ENCODE results near the gene OR2A42.
"Not testable (repeated sequence)": the region's sequence is repeated elsewhere in the genome, so short reads cannot be mapped to it uniquely, and the experiment has no call there.

DNA sequence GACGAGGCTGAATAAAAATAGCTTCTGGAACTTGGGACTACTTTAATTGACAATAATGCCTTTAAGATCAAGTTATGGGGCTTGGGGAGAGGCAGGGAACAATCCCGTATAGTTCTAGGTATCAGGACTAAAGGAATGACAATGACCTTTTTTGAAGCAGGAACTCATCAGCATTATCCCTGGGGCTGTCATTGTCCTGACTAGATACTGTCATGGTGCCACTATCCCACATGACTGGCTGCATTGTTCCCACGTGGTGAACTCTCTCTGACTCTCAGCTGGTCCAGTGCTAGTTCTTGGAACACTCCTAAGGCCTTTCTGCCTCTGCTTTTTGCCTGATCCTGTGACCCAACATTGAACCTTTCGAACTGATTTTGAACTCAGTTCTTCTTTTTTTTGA is 40.5 kb downstream of the OR2A42 start:
- not testable (repeated sequence) for TF ChIP-seq RARB (CRISPR knock-in tag; IDR thresholded peaks at IDR 0.05); ZNF565 (CRISPR knock-in tag; conservative IDR thresholded peaks at IDR 0.05; ENCODE audit: low read depth); TOX (CRISPR knock-in tag; IDR thresholded peaks at IDR 0.05; ENCODE audit: borderline replicate concordance); ZFP3 (CRISPR knock-in tag; IDR thresholded peaks at IDR 0.05); ISL1 (CRISPR knock-in tag; IDR thresholded peaks at IDR 0.05); ARNTL (CRISPR knock-in tag; IDR thresholded peaks at IDR 0.05; ENCODE audit: borderline replicate concordance, low read depth)
- TF ChIP-seq, protein P1, sequence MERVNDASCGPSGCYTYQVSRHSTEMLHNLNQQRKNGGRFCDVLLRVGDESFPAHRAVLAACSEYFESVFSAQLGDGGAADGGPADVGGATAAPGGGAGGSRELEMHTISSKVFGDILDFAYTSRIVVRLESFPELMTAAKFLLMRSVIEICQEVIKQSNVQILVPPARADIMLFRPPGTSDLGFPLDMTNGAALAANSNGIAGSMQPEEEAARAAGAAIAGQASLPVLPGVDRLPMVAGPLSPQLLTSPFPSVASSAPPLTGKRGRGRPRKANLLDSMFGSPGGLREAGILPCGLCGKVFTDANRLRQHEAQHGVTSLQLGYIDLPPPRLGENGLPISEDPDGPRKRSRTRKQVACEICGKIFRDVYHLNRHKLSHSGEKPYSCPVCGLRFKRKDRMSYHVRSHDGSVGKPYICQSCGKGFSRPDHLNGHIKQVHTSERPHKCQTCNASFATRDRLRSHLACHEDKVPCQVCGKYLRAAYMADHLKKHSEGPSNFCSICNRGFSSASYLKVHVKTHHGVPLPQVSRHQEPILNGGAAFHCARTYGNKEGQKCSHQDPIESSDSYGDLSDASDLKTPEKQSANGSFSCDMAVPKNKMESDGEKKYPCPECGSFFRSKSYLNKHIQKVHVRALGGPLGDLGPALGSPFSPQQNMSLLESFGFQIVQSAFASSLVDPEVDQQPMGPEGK (CRISPR knock-in tag; IDR thresholded peaks at IDR 0.05; ENCODE audit: borderline replicate concordance) = not testable (repeated sequence)
- TF ChIP-seq, protein P2, sequence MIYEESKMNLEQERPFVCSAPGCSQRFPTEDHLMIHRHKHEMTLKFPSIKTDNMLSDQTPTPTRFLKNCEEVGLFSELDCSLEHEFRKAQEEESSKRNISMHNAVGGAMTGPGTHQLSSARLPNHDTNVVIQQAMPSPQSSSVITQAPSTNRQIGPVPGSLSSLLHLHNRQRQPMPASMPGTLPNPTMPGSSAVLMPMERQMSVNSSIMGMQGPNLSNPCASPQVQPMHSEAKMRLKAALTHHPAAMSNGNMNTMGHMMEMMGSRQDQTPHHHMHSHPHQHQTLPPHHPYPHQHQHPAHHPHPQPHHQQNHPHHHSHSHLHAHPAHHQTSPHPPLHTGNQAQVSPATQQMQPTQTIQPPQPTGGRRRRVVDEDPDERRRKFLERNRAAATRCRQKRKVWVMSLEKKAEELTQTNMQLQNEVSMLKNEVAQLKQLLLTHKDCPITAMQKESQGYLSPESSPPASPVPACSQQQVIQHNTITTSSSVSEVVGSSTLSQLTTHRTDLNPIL (CRISPR knock-in tag; IDR thresholded peaks at IDR 0.05; ENCODE audit: low read depth) = not testable (repeated sequence)
